TTC549 (cell line): ENCODE measurements around the gene ZNF155.

ENCODE experiments used
- FAIRE-seq: peaks from 2 replicates; lab custom pipeline; 2012; peaks lifted over from hg19 to GRCh38; lab: Jason Lieb, UNC

The ZNF155 gene

DNA sequence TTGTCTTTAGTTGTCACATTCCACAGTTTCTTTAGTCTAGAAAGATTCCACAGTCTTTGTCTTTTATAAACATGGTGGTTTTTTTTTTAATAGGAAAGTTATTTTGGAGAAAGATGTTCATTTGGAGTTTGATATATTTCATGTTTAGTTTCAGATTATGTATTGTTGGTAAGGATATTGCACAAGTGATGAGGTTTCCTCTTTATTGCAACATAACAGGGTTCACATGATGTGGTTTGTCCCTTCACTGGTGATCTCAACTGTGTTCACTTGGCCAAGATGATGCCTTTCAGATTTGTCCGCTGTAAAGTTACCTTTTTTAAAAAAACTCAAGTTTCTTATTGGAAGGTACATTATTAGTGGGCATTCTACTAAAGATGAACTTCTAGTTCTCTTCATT is 22.0 kb downstream of the ZNF155 start:
- FAIRE-seq = no peak

GRCh38 chr19:44007473-44007872 is 23.5 kb downstream of the ZNF155 start:
- no peak for FAIRE-seq

- FAIRE-seq = no peak
Measured at GRCh38 chr19:44010468-44010867, 26.5 kb downstream of the ZNF155 start.

DNA sequence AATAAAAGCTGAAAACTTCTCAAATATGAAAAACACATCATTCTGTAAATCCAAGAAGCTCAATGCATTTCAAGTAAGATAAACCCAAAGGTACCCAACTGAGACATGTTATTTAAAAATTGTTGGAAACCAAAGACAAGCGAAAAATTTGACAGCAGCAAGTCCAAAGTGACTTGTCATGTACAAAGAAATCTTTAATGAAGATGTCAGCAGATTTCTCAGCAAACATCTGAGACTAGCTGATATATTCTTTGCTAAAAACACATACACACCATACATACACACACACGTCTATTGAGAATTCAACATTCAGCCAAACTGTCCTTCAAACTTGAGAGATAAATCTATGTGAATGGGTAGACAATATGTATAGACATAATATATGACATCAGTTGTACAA is 35.5 kb downstream of the ZNF155 start:
- FAIRE-seq = no peak

GRCh38 chr19:44021221-44021620 is 37.2 kb downstream of the ZNF155 start:
- no peak for FAIRE-seq

- no peak for FAIRE-seq
Measured at GRCh38 chr19:44024900-44025216, 40.9 kb downstream of the ZNF155 start.

DNA sequence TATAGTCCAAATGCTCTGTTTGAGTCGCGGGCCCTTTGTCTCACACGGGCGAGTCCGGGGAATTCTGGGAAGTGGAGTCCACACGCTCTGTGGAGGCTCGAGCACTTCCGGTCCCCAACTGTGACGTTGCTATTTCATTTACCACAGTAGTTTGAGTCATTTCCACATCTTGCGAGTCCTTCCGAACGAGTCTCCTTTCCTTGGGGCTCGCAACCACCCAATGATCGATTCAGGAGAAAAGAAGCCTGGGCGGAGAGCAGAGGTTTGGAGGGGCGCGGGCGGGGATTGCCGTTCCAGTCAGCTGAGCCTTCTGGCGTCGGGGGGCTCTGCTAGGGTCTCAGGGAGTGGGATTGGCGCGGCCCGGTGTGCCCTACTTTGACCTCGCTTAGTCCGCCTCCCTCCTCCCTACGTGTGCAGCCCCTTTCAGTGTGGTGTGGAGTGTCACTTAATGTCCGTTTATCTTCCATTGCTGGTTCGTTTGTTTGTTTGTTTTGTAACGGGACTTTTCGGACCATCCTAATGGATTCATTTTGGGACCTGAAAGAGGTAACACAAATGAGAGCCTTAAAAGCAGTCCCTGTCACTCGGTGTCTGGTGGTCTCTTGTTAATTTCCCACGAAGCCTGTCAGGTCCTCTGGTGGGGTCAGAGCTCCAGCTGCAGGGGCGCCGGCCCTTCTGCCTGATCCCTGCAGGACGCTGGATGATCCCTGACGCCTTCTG is 41.4 kb downstream of the ZNF155 start, which contains the start of gene ZNF222:
Gene ZNF222, plus strand, starts transcription at position 163 of the 720 bp plus-strand sequence. Its CDS starts 58 bp downstream, at position 221.
- FAIRE-seq = peak; percentile 90

- no peak for FAIRE-seq
Measured at GRCh38 chr19:44026622-44027021, 42.6 kb downstream of the ZNF155 start.

DNA sequence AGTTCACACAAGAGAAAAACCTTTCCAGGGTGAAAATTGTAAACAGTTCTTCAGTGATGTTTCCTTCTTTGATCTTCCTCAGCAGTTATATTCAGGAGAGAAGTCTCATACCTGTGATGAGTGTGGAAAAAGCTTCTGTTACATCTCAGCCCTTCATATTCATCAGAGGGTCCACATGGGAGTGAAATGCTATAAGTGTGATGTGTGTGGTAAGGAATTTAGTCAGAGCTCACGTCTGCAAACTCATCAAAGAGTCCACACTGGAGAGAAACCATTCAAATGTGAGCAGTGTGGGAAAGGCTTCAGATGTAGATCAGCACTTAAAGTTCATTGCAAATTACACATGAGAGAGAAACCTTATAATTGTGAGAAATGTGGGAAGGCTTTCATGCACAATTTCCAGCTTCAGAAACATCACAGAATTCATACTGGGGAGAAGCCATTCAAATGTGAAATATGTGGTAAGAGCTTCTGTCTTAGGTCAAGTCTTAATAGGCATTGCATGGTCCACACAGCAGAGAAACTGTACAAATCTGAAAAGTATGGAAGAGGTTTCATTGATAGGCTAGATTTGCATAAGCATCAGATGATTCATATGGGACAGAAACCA is 48.1 kb downstream of the ZNF155 start:
- FAIRE-seq = no peak

DNA sequence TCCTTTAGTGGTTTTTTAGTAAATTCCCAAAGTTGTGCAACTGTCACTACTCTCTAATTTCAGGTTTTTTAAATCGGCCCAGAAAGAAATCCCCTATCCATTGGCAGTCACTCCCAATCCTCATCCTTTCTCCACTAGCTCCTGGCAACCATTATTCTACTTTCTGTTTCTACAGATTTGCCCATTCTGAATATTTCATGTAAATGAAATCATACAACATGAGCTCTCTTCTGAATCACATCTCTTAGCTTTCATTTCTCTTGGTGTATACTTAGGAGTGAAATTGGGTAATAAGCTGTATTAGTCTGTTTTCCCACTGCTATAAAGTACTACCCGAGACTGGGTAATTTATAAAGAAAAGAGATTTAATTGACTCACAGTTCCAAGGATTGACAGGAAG is 58.2 kb downstream of the ZNF155 start:
- FAIRE-seq = no peak
